ENCODE data around the gene ZNF385A.

ZNF385A gene

GRCh38 chr12:54340846-54341245, 43.7 kb downstream of the ZNF385A start:
- Histone ChIP-seq H3K4me3 (ENCODE audit: insufficient read depth, low read depth, low read length) (no peak overlapping the region), H3K27me3 (ENCODE audit: control insufficient read depth, insufficient read depth, low read length, poor library complexity, severe bottlenecking) (no peaks in the 10 kb centered on the region), H3K36me3 (ENCODE audit: control insufficient read depth, insufficient read depth, low read length) (peaks cover 15% of the 10 kb centered on the region), H3K4me1 (ENCODE audit: control insufficient read depth, insufficient read depth, low read length) (peaks cover 56% of the 10 kb centered on the region), H3K9me3 (ENCODE audit: control insufficient read depth, low read length) (no peaks in the 10 kb centered on the region), H3K27ac (ENCODE audit: insufficient read depth, low read depth, low read length, poor library complexity, severe bottlenecking) (peak overlapping the region; percentile 84)
- WGBS, 2 experiments = 92 to 95% methylated on average over 7 of the region's 7 CpGs

GRCh38 chr12:54338698-54339296, 45.7 kb downstream of the ZNF385A start:
- WGBS, 2 experiments = 93 to 94% methylated on average over 4 of the region's 4 CpGs
- H3K9me3 ChIP-seq (ENCODE audit: control insufficient read depth, low read length) = no peaks in the 10 kb centered on the region
- H3K4me3 ChIP-seq (ENCODE audit: insufficient read depth, low read depth, low read length) = no peak overlapping the region
- peaks cover 56% of the 10 kb centered on the region for H3K4me1 ChIP-seq (ENCODE audit: control insufficient read depth, insufficient read depth, low read length)
- H3K27ac ChIP-seq (ENCODE audit: insufficient read depth, low read depth, low read length, poor library complexity, severe bottlenecking) = no peak overlapping the region
- no peaks in the 10 kb centered on the region for H3K27me3 ChIP-seq (ENCODE audit: control insufficient read depth, insufficient read depth, low read length, poor library complexity, severe bottlenecking)
- peaks cover 10% of the 10 kb centered on the region for H3K36me3 ChIP-seq (ENCODE audit: control insufficient read depth, insufficient read depth, low read length)

- WGBS, 2 experiments = 89 to 91% methylated on average over 2 to 3 of the region's 3 CpGs
- Histone ChIP-seq H3K27me3 (ENCODE audit: control insufficient read depth, insufficient read depth, low read length, poor library complexity, severe bottlenecking) (no peaks in the 10 kb centered on the region), H3K9me3 (ENCODE audit: control insufficient read depth, low read length) (no peaks in the 10 kb centered on the region), H3K36me3 (ENCODE audit: control insufficient read depth, insufficient read depth, low read length) (peaks cover 3% of the 10 kb centered on the region), H3K27ac (ENCODE audit: insufficient read depth, low read depth, low read length, poor library complexity, severe bottlenecking) (no peak overlapping the region), H3K4me1 (ENCODE audit: control insufficient read depth, insufficient read depth, low read length) (peaks cover 53% of the 10 kb centered on the region), H3K4me3 (ENCODE audit: insufficient read depth, low read depth, low read length) (no peak overlapping the region)
Measured at GRCh38 chr12:54337854-54338650, 46.5 kb downstream of the ZNF385A start.

GRCh38 chr12:54337280-54337842, 47.2 kb downstream of the ZNF385A start:
- Histone ChIP-seq H3K36me3 (ENCODE audit: control insufficient read depth, insufficient read depth, low read length) (no peaks in the 10 kb centered on the region), H3K9me3 (ENCODE audit: control insufficient read depth, low read length) (no peaks in the 10 kb centered on the region), H3K4me1 (ENCODE audit: control insufficient read depth, insufficient read depth, low read length) (peaks cover 46% of the 10 kb centered on the region), H3K27me3 (ENCODE audit: control insufficient read depth, insufficient read depth, low read length, poor library complexity, severe bottlenecking) (no peaks in the 10 kb centered on the region), H3K4me3 (ENCODE audit: insufficient read depth, low read depth, low read length) (no peak overlapping the region), H3K27ac (ENCODE audit: insufficient read depth, low read depth, low read length, poor library complexity, severe bottlenecking) (peak overlapping the region; percentile 6)
- WGBS, 2 experiments = 85 to 89% methylated on average over 3 of the region's 3 CpGs

- H3K27me3 ChIP-seq (ENCODE audit: control insufficient read depth, insufficient read depth, low read length, poor library complexity, severe bottlenecking) = no peaks in the 10 kb centered on the region
- WGBS, 2 experiments = 90 to 94% methylated on average over 4 of the region's 4 CpGs
Measured at GRCh38 chr12:54333420-54334034, 51.0 kb downstream of the ZNF385A start.

GRCh38 chr12:54331461-54331860, 53.1 kb downstream of the ZNF385A start:
- H3K27ac ChIP-seq (ENCODE audit: insufficient read depth, low read depth, low read length, poor library complexity, severe bottlenecking) = no peak overlapping the region
- H3K4me1 ChIP-seq (ENCODE audit: control insufficient read depth, insufficient read depth, low read length) = peaks cover 5% of the 10 kb centered on the region
- H3K27me3 ChIP-seq (ENCODE audit: control insufficient read depth, insufficient read depth, low read length, poor library complexity, severe bottlenecking) = no peaks in the 10 kb centered on the region
- no peaks in the 10 kb centered on the region for H3K36me3 ChIP-seq (ENCODE audit: control insufficient read depth, insufficient read depth, low read length)
- no peaks in the 10 kb centered on the region for H3K9me3 ChIP-seq (ENCODE audit: control insufficient read depth, low read length)
- 93 to 94% methylated on average over 5 of the region's 5 CpGs for WGBS, 2 experiments
- no peak overlapping the region for H3K4me3 ChIP-seq (ENCODE audit: insufficient read depth, low read depth, low read length)

More at GRCh38 chr12:54333420-54334034, 51.0 kb downstream of the ZNF385A start:
- peaks cover 19% of the 10 kb centered on the region for H3K4me1 ChIP-seq (ENCODE audit: control insufficient read depth, insufficient read depth, low read length)
- H3K27ac ChIP-seq (ENCODE audit: insufficient read depth, low read depth, low read length, poor library complexity, severe bottlenecking) = no peak overlapping the region
- H3K4me3 ChIP-seq (ENCODE audit: insufficient read depth, low read depth, low read length) = no peak overlapping the region
- H3K36me3 ChIP-seq (ENCODE audit: control insufficient read depth, insufficient read depth, low read length) = no peaks in the 10 kb centered on the region
- H3K9me3 ChIP-seq (ENCODE audit: control insufficient read depth, low read length) = no peaks in the 10 kb centered on the region

- Histone ChIP-seq H3K4me3 (ENCODE audit: insufficient read depth, low read depth, low read length) (no peak overlapping the region), H3K27ac (ENCODE audit: insufficient read depth, low read depth, low read length, poor library complexity, severe bottlenecking) (no peak overlapping the region), H3K36me3 (ENCODE audit: control insufficient read depth, insufficient read depth, low read length) (no peaks in the 10 kb centered on the region), H3K4me1 (ENCODE audit: control insufficient read depth, insufficient read depth, low read length) (peaks cover 5% of the 10 kb centered on the region), H3K9me3 (ENCODE audit: control insufficient read depth, low read length) (no peaks in the 10 kb centered on the region), H3K27me3 (ENCODE audit: control insufficient read depth, insufficient read depth, low read length, poor library complexity, severe bottlenecking) (no peaks in the 10 kb centered on the region)
- 93 to 99% methylated on average over 1 to 3 of the region's 3 CpGs for WGBS, 2 experiments
Measured at GRCh38 chr12:54330442-54330841, 54.1 kb downstream of the ZNF385A start.

- 74 to 85% methylated on average over 5 of the region's 5 CpGs for whole genome bisulfite sequencing, 2 experiments
- Histone ChIP-seq H3K4me3 (ENCODE audit: insufficient read depth, low read depth, low read length) (no peak overlapping the region), H3K36me3 (ENCODE audit: control insufficient read depth, insufficient read depth, low read length) (no peaks in the 10 kb centered on the region), H3K9me3 (ENCODE audit: control insufficient read depth, low read length) (no peaks in the 10 kb centered on the region), H3K27me3 (ENCODE audit: control insufficient read depth, insufficient read depth, low read length, poor library complexity, severe bottlenecking) (no peaks in the 10 kb centered on the region), H3K27ac (ENCODE audit: insufficient read depth, low read depth, low read length, poor library complexity, severe bottlenecking) (peak overlapping the region; percentile 8), H3K4me1 (ENCODE audit: control insufficient read depth, insufficient read depth, low read length) (peaks cover 5% of the 10 kb centered on the region)
Measured at GRCh38 chr12:54329759-54330158, 54.8 kb downstream of the ZNF385A start.

GRCh38 chr12:54328595-54329337, 55.8 kb downstream of the ZNF385A start:
- Histone ChIP-seq H3K9me3 (ENCODE audit: control insufficient read depth, low read length) (no peaks in the 10 kb centered on the region), H3K4me3 (ENCODE audit: insufficient read depth, low read depth, low read length) (no peak overlapping the region), H3K27ac (ENCODE audit: insufficient read depth, low read depth, low read length, poor library complexity, severe bottlenecking) (no peak overlapping the region), H3K36me3 (ENCODE audit: control insufficient read depth, insufficient read depth, low read length) (no peaks in the 10 kb centered on the region), H3K27me3 (ENCODE audit: control insufficient read depth, insufficient read depth, low read length, poor library complexity, severe bottlenecking) (no peaks in the 10 kb centered on the region), H3K4me1 (ENCODE audit: control insufficient read depth, insufficient read depth, low read length) (peaks cover 5% of the 10 kb centered on the region)
- WGBS, 2 experiments = 79 to 87% methylated on average over 6 of the region's 6 CpGs

Measured in ectodermal cell (in vitro differentiated cells).